Brain microvascular endothelial cell (primary cell): Measurements from ENCODE around the gene KIAA1549.
"Not testable (repeated sequence)": the region's sequence is repeated elsewhere in the genome, so short reads cannot be mapped to it uniquely, and the experiment has no call there.

Experiments
- DNase-seq: peaks from one replicate; pipeline ENCODE4 v3.0.0-alpha.2; 2020
- H3K27ac ChIP-seq: fragments of 250-450 bp; sonication (Bioruptor Pico); 2 replicates; pipeline ENCODE4 v1.5.1; 2020; ENCODE audit warnings: mild to moderate bottlenecking, moderate library complexity
- H3K27me3 ChIP-seq: fragments of 250-450 bp; sonication (Bioruptor Pico); replicated peaks from 2 replicates; pipeline ENCODE4 v1.5.1; 2020; ENCODE audit warnings: mild to moderate bottlenecking
- H3K36me3 ChIP-seq: fragments of 250-450 bp; sonication (Bioruptor Pico); replicated peaks from 2 replicates; pipeline ENCODE4 v1.5.1; 2020; ENCODE audit warnings: mild to moderate bottlenecking
- H3K4me3 ChIP-seq: 2 replicates; pipeline ENCODE4 v1.5.1; 2011; ENCODE audit warnings: low read depth, mild to moderate bottlenecking, control low read depth, low read length, moderate library complexity
- in situ Hi-C: cut with HindIII; loops from 2 replicates; pipeline ENCODE4 v1.10.0; 2017; ENCODE audit warnings: low sequenced_read_pairs, low pct_ligation_motif_present
- TF ChIP-seq, protein P1 (sequence below): IDR thresholded peaks from 2 replicates; pipeline ENCODE4 v1.5.1; 2011; ENCODE audit warnings: low read depth, mild to moderate bottlenecking, moderate library complexity, low read length, control low read depth, inconsistent platforms; ENCODE audit errors: missing control alignments

KIAA1549 gene

DNA sequence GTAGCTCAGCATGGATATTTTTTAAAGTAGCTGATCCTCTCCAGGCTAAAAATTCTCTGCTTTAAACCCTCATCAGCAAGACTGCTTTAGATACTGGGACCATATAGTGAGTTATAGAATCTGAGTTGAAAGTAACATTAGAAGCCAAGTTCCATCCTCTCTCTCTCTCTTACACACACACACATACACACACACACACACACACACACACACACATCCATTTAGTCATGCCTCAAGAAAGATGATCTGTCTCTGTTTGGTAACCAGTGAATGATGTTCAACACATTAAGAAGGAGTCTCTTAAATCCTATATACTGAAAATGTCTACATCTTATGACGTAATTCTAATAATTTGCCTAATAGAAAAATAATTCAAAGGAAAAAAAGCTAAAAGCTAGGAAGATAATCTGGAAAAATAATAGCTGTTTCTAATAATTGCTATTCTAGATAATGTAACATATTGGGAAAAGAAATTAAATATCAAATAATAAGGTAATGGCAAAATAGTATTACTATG, 166.3 kb downstream of the KIAA1549 start:
- TF ChIP-seq, protein P1, sequence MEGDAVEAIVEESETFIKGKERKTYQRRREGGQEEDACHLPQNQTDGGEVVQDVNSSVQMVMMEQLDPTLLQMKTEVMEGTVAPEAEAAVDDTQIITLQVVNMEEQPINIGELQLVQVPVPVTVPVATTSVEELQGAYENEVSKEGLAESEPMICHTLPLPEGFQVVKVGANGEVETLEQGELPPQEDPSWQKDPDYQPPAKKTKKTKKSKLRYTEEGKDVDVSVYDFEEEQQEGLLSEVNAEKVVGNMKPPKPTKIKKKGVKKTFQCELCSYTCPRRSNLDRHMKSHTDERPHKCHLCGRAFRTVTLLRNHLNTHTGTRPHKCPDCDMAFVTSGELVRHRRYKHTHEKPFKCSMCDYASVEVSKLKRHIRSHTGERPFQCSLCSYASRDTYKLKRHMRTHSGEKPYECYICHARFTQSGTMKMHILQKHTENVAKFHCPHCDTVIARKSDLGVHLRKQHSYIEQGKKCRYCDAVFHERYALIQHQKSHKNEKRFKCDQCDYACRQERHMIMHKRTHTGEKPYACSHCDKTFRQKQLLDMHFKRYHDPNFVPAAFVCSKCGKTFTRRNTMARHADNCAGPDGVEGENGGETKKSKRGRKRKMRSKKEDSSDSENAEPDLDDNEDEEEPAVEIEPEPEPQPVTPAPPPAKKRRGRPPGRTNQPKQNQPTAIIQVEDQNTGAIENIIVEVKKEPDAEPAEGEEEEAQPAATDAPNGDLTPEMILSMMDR: no peak
- H3K27ac ChIP-seq: no peak overlapping the region
- no peaks in the 10 kb centered on the region for H3K27me3 ChIP-seq
- H3K36me3 ChIP-seq: no peaks in the 10 kb centered on the region
- no peak overlapping the region for H3K4me3 ChIP-seq
- in situ Hi-C loops: no loop called here
- DNase-seq: no peak

DNA sequence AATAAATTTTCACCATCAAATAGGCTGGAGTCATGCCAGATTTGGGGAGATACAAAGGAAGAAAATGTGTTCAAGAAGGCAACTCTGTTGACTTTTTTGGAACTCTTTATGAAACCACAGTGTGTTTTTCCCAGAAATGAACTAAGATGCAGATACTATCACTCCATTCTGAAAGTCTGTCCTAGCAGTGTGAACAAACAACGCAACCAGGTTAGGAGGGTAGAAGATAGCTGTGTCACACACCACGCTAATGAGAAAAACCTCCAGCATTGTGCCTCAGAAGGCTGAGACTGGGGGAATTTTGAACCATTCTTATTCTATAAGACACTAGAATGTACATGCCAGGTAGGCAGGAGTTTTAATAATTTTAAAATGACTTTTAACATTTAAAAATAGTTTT, 167.2 kb downstream of the KIAA1549 start:
- Histone ChIP-seq H3K27me3 (no peaks in the 10 kb centered on the region), H3K36me3 (no peaks in the 10 kb centered on the region), H3K4me3 (no peak overlapping the region), H3K27ac (no peak overlapping the region)
- in situ Hi-C loops: no loop called here
- no peak for DNase-seq
- TF ChIP-seq, protein P1: no peak

DNA sequence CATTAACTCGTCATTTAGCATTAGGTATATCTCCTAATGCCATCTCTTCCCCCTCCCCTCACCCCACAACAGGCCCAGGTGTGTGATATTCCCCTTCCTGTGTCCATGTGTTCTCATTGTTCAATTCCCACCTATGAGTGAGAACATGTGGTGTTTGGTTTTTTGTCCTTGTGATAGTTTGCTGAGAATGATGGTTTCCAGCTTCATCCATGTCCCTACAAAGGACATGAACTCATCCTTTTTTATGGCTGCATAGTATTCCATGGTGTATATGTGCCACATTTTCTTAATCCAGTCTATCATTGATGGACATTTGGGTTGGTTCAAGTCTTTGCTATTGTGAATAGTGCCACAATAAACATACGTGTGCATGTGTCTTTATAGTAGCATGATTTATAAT, 169.9 kb downstream of the KIAA1549 start:
- H3K27ac ChIP-seq, H3K36me3 ChIP-seq, in situ Hi-C loops, DNase-seq, H3K4me3 ChIP-seq, H3K27me3 ChIP-seq: not testable (repeated sequence)

DNA sequence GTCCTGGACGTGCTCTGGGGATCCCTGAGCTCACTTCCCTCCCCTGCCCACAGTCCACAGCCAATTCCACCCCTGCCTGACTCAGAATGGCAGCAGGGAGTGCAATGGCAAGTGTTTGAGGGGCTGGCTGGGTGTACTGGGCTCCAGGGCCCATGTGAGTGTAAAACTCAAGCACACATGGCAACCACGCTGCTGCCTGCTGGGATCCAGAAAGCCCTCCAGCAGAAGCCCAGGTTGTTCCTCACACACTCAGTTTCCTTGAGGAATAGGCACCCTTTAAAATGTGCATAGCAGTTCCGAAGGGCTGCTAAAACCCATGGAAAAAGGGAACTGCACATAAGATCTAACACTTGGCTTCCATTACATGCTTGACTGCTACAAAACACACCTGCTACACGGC, 171.8 kb downstream of the KIAA1549 start:
- H3K4me3 ChIP-seq: no peak overlapping the region
- TF ChIP-seq, protein P1: no peak
- H3K27ac ChIP-seq: no peak overlapping the region
- DNase-seq: no peak
- H3K27me3 ChIP-seq: no peaks in the 10 kb centered on the region
- H3K36me3 ChIP-seq: no peaks in the 10 kb centered on the region
- in situ Hi-C loops: no loop called here

DNA sequence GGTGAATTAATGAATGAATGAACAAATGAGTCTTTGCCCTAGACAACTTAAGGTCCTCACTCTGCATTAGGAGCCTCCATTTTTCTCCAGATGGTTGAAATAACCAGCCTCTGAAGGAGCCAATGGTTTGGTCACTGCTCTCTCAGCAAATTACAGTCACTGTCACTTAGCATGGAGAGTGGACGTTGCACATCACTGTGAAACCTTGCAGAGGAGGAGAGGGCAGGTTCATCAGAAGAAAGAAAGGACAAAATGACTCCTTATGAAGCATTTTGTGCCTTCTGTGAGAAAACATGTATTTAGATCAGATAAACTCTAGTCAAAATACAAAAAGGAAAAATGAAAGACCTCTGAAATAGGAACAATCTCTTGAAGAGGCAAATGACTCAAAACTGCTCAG, 176.6 kb downstream of the KIAA1549 start:
- H3K4me3 ChIP-seq: no peak overlapping the region
- no peaks in the 10 kb centered on the region for H3K36me3 ChIP-seq
- TF ChIP-seq, protein P1: no peak
- H3K27me3 ChIP-seq: no peaks in the 10 kb centered on the region
- DNase-seq: no peak
- in situ Hi-C loops: no loop called here
- no peak overlapping the region for H3K27ac ChIP-seq

DNA sequence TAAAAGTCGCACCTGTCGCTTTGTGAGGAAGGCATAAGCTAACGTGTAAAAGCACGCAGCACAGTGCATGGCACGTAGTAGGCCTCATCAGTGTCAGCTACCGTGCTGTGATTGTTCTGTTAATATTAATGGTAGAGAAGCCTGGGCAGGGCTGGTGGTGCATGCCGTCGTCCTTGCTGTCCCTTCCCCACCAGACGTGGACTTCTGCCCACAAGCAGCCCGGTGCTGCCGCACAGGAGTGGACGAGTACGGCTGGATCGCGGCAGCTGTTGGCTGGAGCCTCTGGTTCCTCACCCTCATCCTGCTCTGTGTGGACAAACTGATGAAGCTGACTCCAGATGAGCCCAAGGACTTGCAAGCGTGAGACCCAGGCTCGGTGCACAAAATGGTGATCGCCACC, 178.5 kb downstream of the KIAA1549 start:
- H3K36me3 ChIP-seq: no peaks in the 10 kb centered on the region
- TF ChIP-seq, protein P1: no peak
- no peak for DNase-seq
- in situ Hi-C loops: no loop called here
- no peak overlapping the region for H3K27ac ChIP-seq
- no peak overlapping the region for H3K4me3 ChIP-seq
- H3K27me3 ChIP-seq: no peaks in the 10 kb centered on the region
